Common myeloid progenitor, CD34-positive (primary cell): ENCODE data around the gene CST3.

Source experiments
- CTCF ChIA-PET: fragments of 350-600 bp; sonication (Branson Sonifier 250); formaldehyde crosslinking; loops from one replicate; lab custom pipeline; 2021; ENCODE audit warnings: antibody characterized with exemption; lab: Charles Lee
- POLR2A ChIA-PET: fragments of 350-600 bp; sonication (Branson Sonifier 250); formaldehyde crosslinking; loops from one replicate; lab custom pipeline; 2021; ENCODE audit warnings: antibody characterized with exemption; lab: Charles Lee
- DNase-seq, 3 donors: peaks; one replicate each; pipeline versions ENCODE4 v3.0.0 to v3.0.0-alpha.2; 2013
- H3K27ac ChIP-seq, 2 experiments: 1 replicate in 1 of 2; 2 replicates in 1 of 2; pipeline ENCODE4 v1.7.0; 2013; ENCODE audit warnings: inconsistent platforms in 2 of 2, low read length in 2 of 2, mild to moderate bottlenecking in 2 of 2, low read depth in 1 of 2, moderate library complexity in 1 of 2; ENCODE audit not compliant: severe bottlenecking in 2 of 2, insufficient read depth in 1 of 2, poor library complexity in 1 of 2
- H3K27me3 ChIP-seq, 5 experiments: replicated peaks in 2 of 5; 1 replicate in 3 of 5; 2 replicates in 2 of 5; pipeline versions ENCODE4 v1.6.1 to v1.7.0; 2013; ENCODE audit warnings: low read length in 4 of 5, mild to moderate bottlenecking in 2 of 5, moderate library complexity in 2 of 5, inconsistent platforms in 1 of 5; ENCODE audit not compliant: insufficient read depth in 5 of 5, control insufficient read depth in 4 of 5
- H3K36me3 ChIP-seq, 4 experiments: 1 replicate in 2 of 4; 2 replicates in 2 of 4; pipeline versions ENCODE4 v1.6.1 to v1.7.0; 2013; ENCODE audit warnings: low read length in 3 of 4, control low read depth in 1 of 4, mild to moderate bottlenecking in 1 of 4; ENCODE audit not compliant: control insufficient read depth in 4 of 4, insufficient read depth in 4 of 4
- H3K4me1 ChIP-seq, 4 experiments: 1 replicate in 3 of 4; 2 replicates in 1 of 4; pipeline versions ENCODE4 v1.6.1 to v1.7.1; 2013; ENCODE audit warnings: low read length in 3 of 4, mild to moderate bottlenecking in 3 of 4, control low read depth in 1 of 4, inconsistent platforms in 1 of 4, moderate library complexity in 1 of 4; ENCODE audit not compliant: control insufficient read depth in 4 of 4, insufficient read depth in 4 of 4; ENCODE audit errors: control extremely low read depth in 1 of 4
- H3K4me3 ChIP-seq, 7 experiments: 1 replicate in 4 of 7; 2 replicates in 3 of 7; pipeline versions ENCODE4 v1.5.1 to v1.7.0; 2013; ENCODE audit warnings: mild to moderate bottlenecking in 7 of 7, low read length in 6 of 7, moderate library complexity in 6 of 7, inconsistent platforms in 2 of 7, low read depth in 2 of 7, control low read depth in 1 of 7; ENCODE audit not compliant: insufficient read depth in 4 of 7, control insufficient read depth in 1 of 7; ENCODE audit errors: extremely low read depth in 1 of 7
- H3K9me3 ChIP-seq, 5 experiments: 1 replicate in 4 of 5; 2 replicates in 1 of 5; pipeline versions ENCODE4 v1.6.1 to v1.7.1; 2013; ENCODE audit warnings: low read length in 4 of 5, mild to moderate bottlenecking in 2 of 5, inconsistent platforms in 1 of 5, low read depth in 1 of 5, moderate library complexity in 1 of 5; ENCODE audit not compliant: control insufficient read depth in 4 of 5, insufficient read depth in 2 of 5; ENCODE audit errors: control extremely low read depth in 1 of 5
- WGBS: methylation state at CpG from one replicate; pipeline ENCODE4 v1.1.5; 2013; ENCODE audit not compliant: insufficient coverage; 5-methylcytosine and 5-hydroxymethylcytosine counted together

CST3 gene

DNA sequence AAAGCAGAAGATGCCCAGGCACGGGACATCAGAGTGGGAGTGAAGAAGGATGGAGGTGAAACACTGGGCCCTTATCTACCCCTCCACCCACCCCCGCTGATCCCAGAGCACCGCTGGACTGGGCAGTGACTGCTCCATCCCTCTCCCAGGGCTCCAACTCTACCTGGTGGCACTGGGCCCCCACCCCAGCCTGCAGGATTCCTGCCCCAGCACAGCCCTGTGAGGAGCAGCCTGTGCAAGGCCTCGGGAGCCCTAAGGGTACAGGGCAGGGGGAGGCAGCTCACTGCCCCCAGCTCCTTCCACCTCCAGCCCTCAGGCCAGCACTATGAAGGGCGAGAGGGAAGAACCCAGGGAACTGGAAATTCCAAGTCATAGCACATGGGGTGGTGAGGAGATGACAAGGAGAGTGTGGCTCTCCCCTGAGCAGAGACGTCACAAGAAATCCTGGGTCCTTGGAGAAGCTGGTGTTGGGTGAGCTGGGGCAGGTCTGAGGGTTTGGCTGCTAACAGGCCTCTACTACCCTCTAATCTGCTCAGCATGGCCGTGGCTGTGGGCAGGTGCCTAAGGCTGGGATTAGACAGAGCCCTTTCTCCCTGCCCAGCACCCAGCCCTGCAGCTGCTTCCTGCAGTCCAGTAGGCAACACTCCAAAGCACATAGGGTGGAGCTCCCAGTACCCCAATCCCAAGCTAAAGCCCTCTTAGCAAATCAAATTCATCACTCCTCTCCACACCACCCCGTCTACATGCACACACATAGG lies 3.5 kb downstream of the CST3 start:
- CTCF ChIA-PET: interaction anchor here (1.2 kb wide), 1 partner anchor 9 kb away, joined by 3 read pairs; no protein-coding TSS in a partner anchor
- Histone ChIP-seq H3K36me3 (peaks cover 0 to 12% (median 0%) of the 10 kb centered on the region in 4 experiments), H3K4me1 (peaks cover 0 to 47% (median 32%) of the 10 kb centered on the region in 4 experiments), H3K9me3 (no peaks in the 10 kb centered on the region), H3K27me3 (no peaks in the 10 kb centered on the region), H3K27ac (no peak overlapping the region), H3K4me3 (no peak overlapping the region)
- no peak for DNase-seq
- 96% methylated on average over 3 of the region's 8 CpGs for WGBS
- POLR2A ChIA-PET: no interaction called here

GRCh38 chr20:23632711-23633573 lies 4.8 kb downstream of the CST3 start:
- Histone ChIP-seq H3K4me1 (peaks cover 0 to 55% (median 40%) of the 10 kb centered on the region in 4 experiments), H3K27me3 (no peaks in the 10 kb centered on the region), H3K4me3 (no peak overlapping the region), H3K36me3 (peaks cover 0 to 12% (median 0%) of the 10 kb centered on the region in 4 experiments), H3K27ac (no peak overlapping the region), H3K9me3 (no peaks in the 10 kb centered on the region)
- no peak for DNase-seq
- ChIA-PET CTCF (interaction anchor here (1.3 kb wide), 1 partner anchor 15 kb away, joined by 3 read pairs; no protein-coding TSS in a partner anchor), POLR2A (no interaction called here)
- WGBS: 94% methylated on average over 8 of the region's 8 CpGs

DNA sequence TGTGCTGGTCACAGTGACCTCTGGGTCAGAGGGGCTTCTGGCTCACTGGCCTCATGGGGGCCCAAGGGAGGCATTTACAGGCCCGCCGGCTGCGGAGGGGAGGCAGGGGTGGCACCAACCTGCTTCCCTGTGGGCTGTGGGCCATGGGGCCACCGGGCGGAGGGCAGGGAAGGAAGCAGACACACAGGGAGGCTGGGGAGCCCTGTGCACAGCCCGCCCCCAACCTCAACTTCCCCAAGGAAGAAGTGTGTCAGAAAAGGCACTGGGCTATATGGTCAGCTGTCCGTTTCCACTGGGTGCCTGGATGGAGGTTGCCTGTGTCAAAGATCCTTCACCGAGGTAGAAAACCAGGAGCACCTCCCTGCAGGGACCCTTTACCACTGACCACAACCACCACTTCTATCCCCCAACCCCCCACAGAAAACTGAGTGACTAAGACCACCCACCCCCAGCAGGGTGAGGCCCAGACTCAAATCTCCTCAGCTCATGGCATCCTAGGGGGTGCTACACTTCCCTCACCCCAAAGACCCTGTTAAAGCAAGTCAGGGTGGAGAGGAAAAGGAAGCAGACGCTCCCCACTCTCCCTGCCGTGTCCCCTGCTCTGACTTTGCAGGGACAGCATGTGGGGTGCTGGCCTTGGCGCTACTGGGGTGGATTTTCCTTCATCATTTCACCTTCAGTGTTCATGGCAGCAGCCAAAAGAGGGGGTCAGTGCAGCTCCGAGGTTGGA lies 5.6 kb downstream of the CST3 start:
- ChIA-PET POLR2A (no interaction called here), CTCF (interaction anchor here (0.9 to 1.3 kb wide), 2 partner anchors 14 to 25 kb away, joined by 3 read pairs; no protein-coding TSS in a partner anchor)
- H3K4me3 ChIP-seq: peak overlapping the region in 1 of 7 experiments; percentile 16
- H3K9me3 ChIP-seq: no peaks in the 10 kb centered on the region
- H3K27ac ChIP-seq: no peak overlapping the region
- H3K36me3 ChIP-seq: peaks cover 0 to 12% (median 0%) of the 10 kb centered on the region in 4 experiments
- peak in 1 of 3 donors; percentile 36 for DNase-seq
- peaks cover 0 to 50% (median 34%) of the 10 kb centered on the region in 4 experiments for H3K4me1 ChIP-seq
- H3K27me3 ChIP-seq: no peaks in the 10 kb centered on the region
- 21% methylated on average over 9 of the region's 12 CpGs for WGBS

DNA sequence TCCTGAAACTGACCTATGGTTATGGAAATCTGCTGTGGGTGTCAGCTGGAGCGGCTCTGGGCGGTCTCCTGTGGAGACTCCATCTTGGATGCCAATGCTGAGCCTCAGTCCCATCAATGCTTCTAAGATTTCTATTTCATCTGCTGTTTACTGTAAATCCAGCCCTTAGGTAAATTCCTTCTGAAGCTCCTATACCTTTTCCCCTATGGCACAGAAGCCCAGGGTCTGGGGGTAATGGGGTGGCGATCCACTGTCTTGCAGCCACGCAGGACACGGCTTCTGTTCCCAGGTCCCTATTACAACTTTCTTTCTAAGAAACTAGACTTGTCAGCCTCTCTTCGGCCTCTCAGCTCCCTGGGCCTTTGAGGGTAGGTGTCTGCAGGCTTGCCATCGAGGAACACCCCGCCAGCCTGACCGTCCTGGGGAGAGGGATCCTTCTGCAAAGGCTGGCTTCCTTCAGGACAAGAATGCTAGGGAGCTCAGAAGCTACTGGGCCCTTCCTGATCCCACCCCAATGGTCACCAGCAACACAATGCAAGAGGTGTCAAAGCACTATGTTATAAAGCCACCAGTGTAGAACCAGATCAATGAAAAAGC lies 6.4 kb downstream of the CST3 start:
- Histone ChIP-seq H3K9me3 (no peaks in the 10 kb centered on the region), H3K27ac (no peak overlapping the region), H3K4me1 (peaks cover 0 to 42% (median 27%) of the 10 kb centered on the region in 4 experiments), H3K36me3 (peaks cover 0 to 12% (median 0%) of the 10 kb centered on the region in 4 experiments), H3K27me3 (no peaks in the 10 kb centered on the region), H3K4me3 (no peak overlapping the region)
- ChIA-PET POLR2A (no interaction called here), CTCF (interaction anchor here (0.6 to 0.9 kb wide), 2 partner anchors 24 to 37 kb away, joined by 3 read pairs; no protein-coding TSS in a partner anchor)
- no peak for DNase-seq
- 98% methylated on average over 5 of the region's 9 CpGs for WGBS

GRCh38 chr20:23630392-23630849 lies 7.3 kb downstream of the CST3 start:
- H3K4me1 ChIP-seq: peaks cover 0 to 38% (median 24%) of the 10 kb centered on the region in 4 experiments
- ChIA-PET CTCF (interaction anchor here (0.5 to 0.7 kb wide), 3 partner anchors 184 to 1544 kb away, joined by 3 to 4 read pairs (median 3); no protein-coding TSS in a partner anchor), POLR2A (no interaction called here)
- DNase-seq: no peak
- WGBS: 90% methylated on average over 2 of the region's 4 CpGs
- H3K27ac ChIP-seq: no peak overlapping the region
- H3K27me3 ChIP-seq: no peaks in the 10 kb centered on the region
- peaks cover 0 to 12% (median 0%) of the 10 kb centered on the region in 4 experiments for H3K36me3 ChIP-seq
- H3K9me3 ChIP-seq: no peaks in the 10 kb centered on the region
- H3K4me3 ChIP-seq: no peak overlapping the region
